OCI-LY3 (cell line): ENCODE results near the gene SLC52A3.

Source experiments
- H2AFZ ChIP-seq: fragments of 200-600, 300-600 bp; shearing (Covaris generic); 2 replicates; pipeline ENCODE4 v1.6.0; 2014; ENCODE audit warnings: antibody characterized with exemption, low read depth, low read length
- H3K27ac ChIP-seq: fragments of 200-600, 300-600 bp; sonication (generic); 2 replicates; pipeline ENCODE4 v1.5.1; 2014; ENCODE audit warnings: mild to moderate bottlenecking, low read length, moderate library complexity, mixed read lengths
- H3K27me3 ChIP-seq: fragments of 200-600, 300-600 bp; sonication (generic); 2 replicates; pipeline ENCODE4 v1.6.1; 2014; ENCODE audit warnings: low read depth, low read length, mixed read lengths
- H3K36me3 ChIP-seq: fragments of 200-600, 300-600 bp; sonication (generic); replicated peaks from 2 replicates; pipeline ENCODE3; 2014; ENCODE audit warnings: low read depth, low read length, mixed read lengths
- H3K4me1 ChIP-seq: fragments of 300-600, 200-600 bp; sonication (generic); 2 replicates; pipeline ENCODE4 v1.6.1; 2014; ENCODE audit warnings: low read length, mixed read lengths
- H3K4me2 ChIP-seq: fragments of 200-600, 300-600 bp; sonication (generic); 2 replicates; pipeline ENCODE4 v1.6.1; 2014; ENCODE audit warnings: low read length, mixed read lengths
- H3K4me3 ChIP-seq: fragments of 300-600, 200-600 bp; sonication (generic); 2 replicates; pipeline ENCODE4 v1.5.1; 2014; ENCODE audit warnings: antibody characterized with exemption, mild to moderate bottlenecking, low read length, moderate library complexity
- H3K79me2 ChIP-seq: fragments of 300-600, 200-600 bp; shearing (Covaris generic); 2 replicates; pipeline ENCODE4 v1.6.1; 2014; ENCODE audit warnings: mild to moderate bottlenecking, low read length, mixed read lengths
- H3K9ac ChIP-seq: fragments of 300-600, 200-600 bp; shearing (Covaris generic); 2 replicates; pipeline ENCODE4 v1.6.0; 2014; ENCODE audit warnings: mild to moderate bottlenecking, low read length, moderate library complexity
- H3K9me3 ChIP-seq: fragments of 200-600, 300-600 bp; shearing (Covaris generic); 2 replicates; pipeline ENCODE4 v1.6.1; 2014; ENCODE audit warnings: low read length, mixed read lengths; ENCODE audit not compliant: insufficient read depth
- H4K20me1 ChIP-seq: fragments of 200-600, 300-600 bp; sonication (generic); 2 replicates; pipeline ENCODE4 v1.6.1; 2016; ENCODE audit warnings: low read length, mixed read lengths; ENCODE audit not compliant: insufficient read depth
- CTCF ChIP-seq: fragments of 200-600, 300-600 bp; sonication (generic); IDR thresholded peaks from 2 replicates; pipeline ENCODE4 v1.5.1; 2014; ENCODE audit warnings: antibody characterized with exemption, low read length, low read depth
- EZH2phosphoT487 ChIP-seq: fragments of 200-600 bp; shearing (Covaris generic); IDR thresholded peaks from 2 replicates; pipeline ENCODE4 v1.6.1; 2018; ENCODE audit warnings: antibody characterized with exemption, mixed run types, low read depth

SLC52A3 gene

GRCh38 chr20:792248-792647, 23.9 kb upstream of the SLC52A3 start:
- no peak overlapping the region for H2AFZ ChIP-seq
- no peak overlapping the region for H3K4me2 ChIP-seq
- no peaks in the 10 kb centered on the region for H3K4me1 ChIP-seq
- H3K9ac ChIP-seq = no peak overlapping the region
- no peak overlapping the region for H3K4me3 ChIP-seq
- H3K27me3 ChIP-seq = peaks cover 35% of the 10 kb centered on the region; the same call in 1 of the 2 replicates
- TF ChIP-seq CTCF (no peak), EZH2phosphoT487 (no peak)
- H3K36me3 ChIP-seq = no peaks in the 10 kb centered on the region
- no peaks in the 10 kb centered on the region for H3K9me3 ChIP-seq
- no peaks in the 10 kb centered on the region for H4K20me1 ChIP-seq
- H3K27ac ChIP-seq = no peak overlapping the region
- no peaks in the 10 kb centered on the region for H3K79me2 ChIP-seq

GRCh38 chr20:791056-791455, 22.8 kb upstream of the SLC52A3 start:
- H3K27ac ChIP-seq = no peak overlapping the region

GRCh38 chr20:787825-788224, 19.5 kb upstream of the SLC52A3 start:
- H3K4me3 ChIP-seq = no peak overlapping the region
- no peak overlapping the region for H3K9ac ChIP-seq
- TF ChIP-seq CTCF (no peak), EZH2phosphoT487 (no peak)
- no peaks in the 10 kb centered on the region for H3K79me2 ChIP-seq
- H3K4me1 ChIP-seq = no peaks in the 10 kb centered on the region
- H3K36me3 ChIP-seq = no peaks in the 10 kb centered on the region
- no peak overlapping the region for H3K27ac ChIP-seq
- H3K4me2 ChIP-seq = no peak overlapping the region
- H2AFZ ChIP-seq = no peak overlapping the region
- H3K27me3 ChIP-seq = peaks cover 29% of the 10 kb centered on the region
- peaks cover 4% of the 10 kb centered on the region; the same call in 1 of the 2 replicates for H3K9me3 ChIP-seq
- H4K20me1 ChIP-seq = no peaks in the 10 kb centered on the region

More at GRCh38 chr20:791056-791455, 22.8 kb upstream of the SLC52A3 start:
- H3K27me3 ChIP-seq = peaks cover 43% of the 10 kb centered on the region
- H4K20me1 ChIP-seq = no peaks in the 10 kb centered on the region
- H3K79me2 ChIP-seq = no peaks in the 10 kb centered on the region
- H3K4me2 ChIP-seq = no peak overlapping the region
- no peak overlapping the region for H2AFZ ChIP-seq
- no peaks in the 10 kb centered on the region for H3K9me3 ChIP-seq
- no peak overlapping the region for H3K4me3 ChIP-seq
- no peaks in the 10 kb centered on the region for H3K36me3 ChIP-seq
- no peak overlapping the region for H3K9ac ChIP-seq
- TF ChIP-seq EZH2phosphoT487 (no peak), CTCF (no peak)
- no peaks in the 10 kb centered on the region for H3K4me1 ChIP-seq

GRCh38 chr20:779771-780170, 11.5 kb upstream of the SLC52A3 start:
- H3K27ac ChIP-seq = no peak overlapping the region
- no peaks in the 10 kb centered on the region for H3K27me3 ChIP-seq
- no peak overlapping the region for H3K9ac ChIP-seq
- TF ChIP-seq CTCF (no peak), EZH2phosphoT487 (no peak)
- peaks cover 4% of the 10 kb centered on the region; the same call in 1 of the 2 replicates for H3K9me3 ChIP-seq
- H3K4me1 ChIP-seq = no peaks in the 10 kb centered on the region
- no peaks in the 10 kb centered on the region for H4K20me1 ChIP-seq
- H2AFZ ChIP-seq = no peak overlapping the region
- no peak overlapping the region for H3K4me2 ChIP-seq
- no peak overlapping the region for H3K4me3 ChIP-seq
- no peaks in the 10 kb centered on the region for H3K36me3 ChIP-seq
- no peaks in the 10 kb centered on the region for H3K79me2 ChIP-seq
